HEK293 (cell line): ENCODE data around the gene PCDHAC1.

Source experiments
- CTCF ChIA-PET: fragments of 350-600 bp; formaldehyde crosslinking; extraction: SDS; loops from one replicate; lab custom pipeline; 2021; ENCODE audit warnings: antibody characterized with exemption; lab: Yijun Ruan, JAX
- POLR2A ChIA-PET: fragments of 300-600 bp; formaldehyde crosslinking; extraction: SDS; loops from one replicate; lab custom pipeline; 2020; ENCODE audit warnings: antibody characterized with exemption, inconsistent platforms; lab: Yijun Ruan, JAX
- H3K27ac ChIP-seq: fragments of 200-500 bp; sonication (Bioruptor generic); 2 replicates; pipeline ENCODE4 v1.5.1; 2014; ENCODE audit warnings: low read depth, low read length, control low read depth, inconsistent platforms; ENCODE audit errors: extremely low read depth
- H3K36me3 ChIP-seq, 2 experiments: fragments of 200-500 bp in 1 of 2; sonication (Bioruptor generic) in 1 of 2; 1 replicate in 1 of 2; 2 replicates in 1 of 2; pipeline ENCODE4 v1.5.1; 2014 to 2017; ENCODE audit warnings: inconsistent platforms in 2 of 2, low read length in 2 of 2; ENCODE audit not compliant: control insufficient read depth in 2 of 2, insufficient read depth in 1 of 2
- H3K4me1 ChIP-seq: fragments of 200-500 bp; sonication (Bioruptor generic); 2 replicates; pipeline ENCODE4 v1.5.1; 2014; ENCODE audit warnings: mild to moderate bottlenecking, low read length, inconsistent platforms; ENCODE audit not compliant: control insufficient read depth, insufficient read depth
- H3K4me3 ChIP-seq: 2 replicates; pipeline ENCODE4 v1.5.1; 2011; ENCODE audit warnings: low read depth, mild to moderate bottlenecking, control low read depth, low read length, moderate library complexity
- H3K9me3 ChIP-seq: fragments of 200-500 bp; sonication (Bioruptor generic); 2 replicates; pipeline ENCODE4 v1.5.1; 2014; ENCODE audit warnings: low read depth, low read length, inconsistent platforms; ENCODE audit not compliant: control insufficient read depth, insufficient read depth
- BCL11A ChIP-seq: fragments of 450-650 bp; formaldehyde crosslinking; IDR thresholded peaks from 2 replicates; pipeline ENCODE4 v1.5.1; 2016; ENCODE audit warnings: low read depth, missing biosample characterization, missing genetic modification characterization
- CTCF ChIP-seq: fragments of 450-650 bp; formaldehyde crosslinking; IDR thresholded peaks from 2 replicates; pipeline ENCODE4 v1.5.1; 2016; ENCODE audit warnings: missing biosample characterization, missing genetic modification characterization
- EGR2 ChIP-seq: fragments of 450-650 bp; formaldehyde crosslinking; IDR thresholded peaks from 2 replicates; pipeline ENCODE4 v1.5.1; 2016; ENCODE audit warnings: low read depth, missing biosample characterization, missing genetic modification characterization
- KLF9 ChIP-seq: fragments of 450-650 bp; formaldehyde crosslinking; IDR thresholded peaks from 2 replicates; pipeline ENCODE4 v1.5.1; 2016; ENCODE audit warnings: missing biosample characterization, missing genetic modification characterization, low read depth
- MYNN ChIP-seq: fragments of 450-650 bp; formaldehyde crosslinking; IDR thresholded peaks from 2 replicates; pipeline ENCODE4 v1.5.1; 2016; ENCODE audit warnings: missing biosample characterization, missing genetic modification characterization, borderline replicate concordance
- PRDM1 ChIP-seq: fragments of 450-650 bp; formaldehyde crosslinking; IDR thresholded peaks from 2 replicates; pipeline ENCODE4; 2016; ENCODE audit warnings: missing biosample characterization, missing genetic modification characterization
- SCRT1 ChIP-seq: fragments of 450-650 bp; formaldehyde crosslinking; IDR thresholded peaks from 2 replicates; pipeline ENCODE4 v1.5.1; 2016; ENCODE audit warnings: missing biosample characterization, missing genetic modification characterization, borderline replicate concordance
- SP2 ChIP-seq: fragments of 450-650 bp; formaldehyde crosslinking; IDR thresholded peaks from 2 replicates; pipeline ENCODE4 v1.5.1; 2016; ENCODE audit warnings: missing biosample characterization, missing genetic modification characterization
- ZEB2 ChIP-seq: fragments of 450-650 bp; formaldehyde crosslinking; IDR thresholded peaks from 2 replicates; pipeline ENCODE4 v1.5.1; 2016; ENCODE audit warnings: missing biosample characterization, missing genetic modification characterization
- ZNF175 ChIP-seq: fragments of 450-650 bp; formaldehyde crosslinking; IDR thresholded peaks from 2 replicates; pipeline ENCODE4 v1.5.1; 2016; ENCODE audit warnings: missing biosample characterization, missing genetic modification characterization
- ZNF202 ChIP-seq: fragments of 450-650 bp; formaldehyde crosslinking; IDR thresholded peaks from 2 replicates; pipeline ENCODE4 v1.5.1; 2016; ENCODE audit warnings: missing biosample characterization, missing genetic modification characterization, borderline replicate concordance
- ZNF214 ChIP-seq: fragments of 450-650 bp; formaldehyde crosslinking; IDR thresholded peaks from 2 replicates; pipeline ENCODE4 v1.5.1; 2017; ENCODE audit warnings: missing biosample characterization, mild to moderate bottlenecking, missing genetic modification characterization, borderline replicate concordance
- ZNF266 ChIP-seq: fragments of 450-650 bp; formaldehyde crosslinking; IDR thresholded peaks from 2 replicates; pipeline ENCODE4 v1.5.1; 2016; ENCODE audit warnings: missing biosample characterization, missing genetic modification characterization, low read depth
- ZNF341 ChIP-seq: fragments of 450-650 bp; formaldehyde crosslinking; IDR thresholded peaks from 2 replicates; pipeline ENCODE4; 2016; ENCODE audit warnings: low read depth, missing biosample characterization, missing genetic modification characterization
- ZNF404 ChIP-seq: fragments of 450-650 bp; formaldehyde crosslinking; IDR thresholded peaks from 2 replicates; pipeline ENCODE4 v1.5.1; 2017; ENCODE audit warnings: missing biosample characterization, missing genetic modification characterization
- ZNF416 ChIP-seq: fragments of 450-650 bp; formaldehyde crosslinking; IDR thresholded peaks from 2 replicates; pipeline ENCODE4 v1.5.1; 2016; ENCODE audit warnings: missing biosample characterization, missing genetic modification characterization
- ZNF488 ChIP-seq: fragments of 450-650 bp; formaldehyde crosslinking; IDR thresholded peaks from 2 replicates; pipeline ENCODE4 v1.5.1; 2016; ENCODE audit warnings: missing biosample characterization, missing genetic modification characterization
- ZNF549 ChIP-seq: fragments of 450-650 bp; IDR thresholded peaks from 2 replicates; pipeline ENCODE4 v1.5.1; 2018; ENCODE audit warnings: missing biosample characterization, missing genetic modification characterization, mild to moderate bottlenecking, inconsistent platforms, moderate library complexity
- ZNF560 ChIP-seq: fragments of 450-650 bp; formaldehyde crosslinking; IDR thresholded peaks from 2 replicates; pipeline ENCODE4 v1.5.1; 2017; ENCODE audit warnings: missing biosample characterization, missing genetic modification characterization, borderline replicate concordance
- ZNF610 ChIP-seq: fragments of 450-650 bp; formaldehyde crosslinking; IDR thresholded peaks from 2 replicates; pipeline ENCODE4 v1.5.1; 2016; ENCODE audit warnings: missing biosample characterization, missing genetic modification characterization, borderline replicate concordance
- ZNF629 ChIP-seq: fragments of 450-650 bp; formaldehyde crosslinking; IDR thresholded peaks from 2 replicates; pipeline ENCODE4 v1.5.1; 2017; ENCODE audit warnings: missing biosample characterization, missing genetic modification characterization
- ZNF660 ChIP-seq: fragments of 450-650 bp; IDR thresholded peaks from 2 replicates; pipeline ENCODE4 v1.5.1; 2018; ENCODE audit warnings: missing biosample characterization, mild to moderate bottlenecking, missing genetic modification characterization
- ZNF677 ChIP-seq: fragments of 450-650 bp; IDR thresholded peaks from 2 replicates; pipeline ENCODE4 v1.5.0; 2018; ENCODE audit warnings: missing biosample characterization, mild to moderate bottlenecking, missing genetic modification characterization, moderate library complexity
- ZNF707 ChIP-seq: fragments of 450-650 bp; formaldehyde crosslinking; IDR thresholded peaks from 2 replicates; pipeline ENCODE4 v1.5.1; 2016; ENCODE audit warnings: missing biosample characterization, missing genetic modification characterization
- ZNF837 ChIP-seq: fragments of 450-650 bp; formaldehyde crosslinking; IDR thresholded peaks from 2 replicates; pipeline ENCODE4 v1.5.1; 2016; ENCODE audit warnings: missing biosample characterization, missing genetic modification characterization
- ZNF843 ChIP-seq: fragments of 450-650 bp; formaldehyde crosslinking; IDR thresholded peaks from 2 replicates; pipeline ENCODE4 v1.5.1; 2016; ENCODE audit warnings: missing biosample characterization, missing genetic modification characterization
- TF ChIP-seq, protein P1 (sequence below): fragments of 450-650 bp; formaldehyde crosslinking; IDR thresholded peaks from 2 replicates; pipeline ENCODE4 v1.5.1; 2017; ENCODE audit warnings: missing biosample characterization, missing genetic modification characterization

Gene PCDHAC1

DNA sequence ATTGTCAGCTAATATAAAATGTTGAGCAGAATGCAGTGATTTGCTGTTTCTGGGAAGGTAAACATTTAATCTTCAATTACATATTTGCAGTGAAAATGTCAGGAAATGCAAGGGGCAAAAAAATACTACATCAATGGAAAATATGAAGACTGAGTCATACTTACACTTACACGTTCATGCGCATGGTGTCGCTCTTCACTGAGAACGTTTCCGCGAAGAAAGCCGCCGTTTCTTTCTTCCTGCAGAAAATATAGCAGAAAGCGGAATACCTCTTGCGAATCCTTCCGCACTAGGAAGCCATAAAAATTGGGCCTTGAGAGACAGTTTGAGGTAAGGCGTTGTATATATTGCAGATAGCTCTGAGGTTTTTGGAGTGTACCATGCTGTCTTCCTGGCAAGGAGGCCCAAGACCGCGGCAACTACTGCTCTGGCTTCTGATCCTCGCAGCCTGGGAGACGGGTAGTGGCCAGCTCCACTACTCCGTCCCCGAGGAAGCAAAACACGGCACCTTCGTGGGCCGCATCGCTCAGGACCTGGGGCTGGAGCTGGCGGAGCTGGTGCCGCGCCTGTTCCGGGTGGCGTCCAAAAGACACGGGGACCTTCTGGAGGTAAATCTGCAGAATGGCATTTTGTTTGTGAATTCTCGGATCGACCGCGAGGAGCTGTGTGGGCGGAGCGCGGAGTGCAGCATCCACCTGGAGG lies 44.1 kb upstream of the PCDHAC1 start, which contains the start of gene PCDHA13:
PCDHA13 (plus strand) TSS at position 236 of the 702 bp plus-strand sequence; CDS start at position 381, 145 bp downstream.
- TF ChIP-seq SCRT1 (tag by site-specific recombination) (no peak), ZNF341 (tag by site-specific recombination) (no peak), ZNF677 (tag by site-specific recombination) (no peak), SP2 (tag by site-specific recombination) (no peak), ZNF707 (tag by site-specific recombination) (no peak), ZNF266 (no peak), ZNF629 (tag by site-specific recombination) (no peak), ZNF660 (tag by site-specific recombination) (no peak), ZNF214 (tag by site-specific recombination) (no peak), ZNF843 (tag by site-specific recombination) (no peak), BCL11A (no peak), ZNF549 (no peak), CTCF (tag by site-specific recombination) (no peak), ZNF202 (tag by site-specific recombination) (no peak), ZNF560 (no peak), ZNF610 (tag by site-specific recombination) (no peak), KLF9 (tag by site-specific recombination) (no peak)
- TF ChIP-seq, protein P1, sequence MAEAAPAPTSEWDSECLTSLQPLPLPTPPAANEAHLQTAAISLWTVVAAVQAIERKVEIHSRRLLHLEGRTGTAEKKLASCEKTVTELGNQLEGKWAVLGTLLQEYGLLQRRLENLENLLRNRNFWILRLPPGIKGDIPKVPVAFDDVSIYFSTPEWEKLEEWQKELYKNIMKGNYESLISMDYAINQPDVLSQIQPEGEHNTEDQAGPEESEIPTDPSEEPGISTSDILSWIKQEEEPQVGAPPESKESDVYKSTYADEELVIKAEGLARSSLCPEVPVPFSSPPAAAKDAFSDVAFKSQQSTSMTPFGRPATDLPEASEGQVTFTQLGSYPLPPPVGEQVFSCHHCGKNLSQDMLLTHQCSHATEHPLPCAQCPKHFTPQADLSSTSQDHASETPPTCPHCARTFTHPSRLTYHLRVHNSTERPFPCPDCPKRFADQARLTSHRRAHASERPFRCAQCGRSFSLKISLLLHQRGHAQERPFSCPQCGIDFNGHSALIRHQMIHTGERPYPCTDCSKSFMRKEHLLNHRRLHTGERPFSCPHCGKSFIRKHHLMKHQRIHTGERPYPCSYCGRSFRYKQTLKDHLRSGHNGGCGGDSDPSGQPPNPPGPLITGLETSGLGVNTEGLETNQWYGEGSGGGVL (tag by site-specific recombination), result no peak
- Histone ChIP-seq H3K4me1 (no peaks in the 10 kb centered on the region), H3K36me3 (no peaks in the 10 kb centered on the region), H3K27ac (no peak within 1 kb of the TSS), H3K9me3 (no peaks in the 10 kb centered on the region), H3K4me3 (peak within 1 kb of the TSS; percentile 4; the same call in 1 of the 2 replicates)
- ChIA-PET CTCF (interaction anchor here (0.6 to 5.1 kb wide), 27 partner anchors 10 to 221 kb away, joined by 3 to 81 read pairs (median 5); partner anchors contain the start of genes PCDHA10, PCDHA11, PCDHAC1 and PCDHAC2), POLR2A (no interaction called here)

- H3K4me1 ChIP-seq, result no peaks in the 10 kb centered on the region
- CTCF ChIA-PET, result interaction anchor here (0.6 to 5.1 kb wide), 21 partner anchors 9 to 220 kb away, joined by 3 to 81 read pairs (median 5); partner anchors contain the start of genes PCDHA11 and PCDHAC1
- H3K4me3 ChIP-seq, result no peak overlapping the region
- no peak overlapping the region for H3K27ac ChIP-seq
- TF ChIP-seq, protein P1 (tag by site-specific recombination), result no peak
- no peak for TF ChIP-seq ZEB2 (tag by site-specific recombination)
- TF ChIP-seq ZNF660 (tag by site-specific recombination), result no peak
- no peak for TF ChIP-seq ZNF416
- no peak for TF ChIP-seq PRDM1 (tag by site-specific recombination)
- no peak for TF ChIP-seq EGR2 (tag by site-specific recombination)
- no peak for TF ChIP-seq ZNF175 (tag by site-specific recombination)
- TF ChIP-seq MYNN (tag by site-specific recombination), result no peak
- no peak for TF ChIP-seq ZNF488 (tag by site-specific recombination)
- TF ChIP-seq ZNF404 (tag by site-specific recombination), result no peak
- no peak for TF ChIP-seq ZNF837
- no peaks in the 10 kb centered on the region for H3K36me3 ChIP-seq
- H3K9me3 ChIP-seq, result no peaks in the 10 kb centered on the region
- POLR2A ChIA-PET, result no interaction called here
These were observed 43.6 kb upstream of the PCDHAC1 start for GRCh38 chr5:140882591-140882899.
